Thoracic aorta (tissue), 2 donors: ENCODE results near the gene GSTO2. TPM values are rescaled to one million over a fixed set of nuclear protein-coding genes. Genes with fewer than 3 reads are reported as not detected.
A peak's percentile ranks its signal among the peaks of the same experiment; 100 is the strongest.

Experiments used
- ATAC-seq: fragments of 150-250 bp; one replicate; pipeline ENCODE4 v1.8.0; 2017; ENCODE audit warnings: low read depth; ENCODE audit not compliant: insufficient number of reproducible peaks, low FRiP score
- DNase-seq: peaks from one replicate; pipeline ENCODE4 v3.0.0-alpha.2; 2020; ENCODE audit warnings: low spot score
- H3K27ac ChIP-seq, 2 donors: fragments of 200-600 bp; sonication (generic); 1 replicate in 1 of 2; 2 replicates in 1 of 2; pipeline ENCODE4 v1.5.1; 2016; ENCODE audit warnings: mild to moderate bottlenecking in 2 of 2, moderate library complexity in 2 of 2
- H3K27me3 ChIP-seq: fragments of 200-600 bp; sonication (generic); replicated peaks from 2 replicates; pipeline ENCODE4 v1.6.0; 2016; ENCODE audit warnings: mild to moderate bottlenecking; ENCODE audit not compliant: insufficient read depth
- H3K36me3 ChIP-seq: fragments of 200-600 bp; sonication (generic); one replicate; pipeline ENCODE4 v1.5.1; 2016
- H3K4me1 ChIP-seq, 2 donors: fragments of 200-600 bp; sonication (generic); 1 replicate in 1 of 2; 2 replicates in 1 of 2; pipeline versions ENCODE4 v1.5.1 to v1.6.0; 2016; ENCODE audit warnings: low read depth in 2 of 2, mild to moderate bottlenecking in 1 of 2; ENCODE audit not compliant: control insufficient read depth in 1 of 2
- H3K4me3 ChIP-seq: fragments of 200-600 bp; sonication (generic); 2 replicates; pipeline ENCODE4 v1.5.1; 2016; ENCODE audit warnings: mild to moderate bottlenecking
- H3K9me3 ChIP-seq: fragments of 200-600 bp; sonication (generic); 2 replicates; pipeline ENCODE4 v1.5.1; 2016
- total RNA-seq, 2 donors: library from RNA; depleted of rRNA; stranded (reverse); fragments of >200 nt; gene quantifications; one replicate each; pipeline versions ENCODE4 v1.1.0 to v1.2.3, GENCODE V29; 2016
- TF ChIP-seq, protein P1 (sequence below): fragments of 200-600 bp; sonication (generic); IDR thresholded peaks from one replicate; pipeline ENCODE4 v1.5.1; 2019; ENCODE audit warnings: antibody characterized with exemption

The GSTO2 gene
- total RNA-seq, 2 donors from 2014 or later: 2.8 to 3.0 TPM

DNA sequence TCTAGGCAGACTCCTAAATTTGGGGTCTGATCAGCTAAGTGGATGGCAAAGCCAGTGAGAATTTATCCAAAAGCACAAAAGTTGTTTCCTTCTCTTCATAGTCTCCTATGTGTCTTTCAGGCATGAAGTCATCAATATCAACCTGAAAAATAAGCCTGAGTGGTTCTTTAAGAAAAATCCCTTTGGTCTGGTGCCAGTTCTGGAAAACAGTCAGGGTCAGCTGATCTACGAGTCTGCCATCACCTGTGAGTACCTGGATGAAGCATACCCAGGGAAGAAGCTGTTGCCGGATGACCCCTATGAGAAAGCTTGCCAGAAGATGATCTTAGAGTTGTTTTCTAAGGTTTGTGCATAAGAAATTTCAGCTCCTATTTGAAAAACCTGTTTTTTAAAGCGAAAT lies 9.5 kb upstream of the GSTO2 start:
- no peaks in the 10 kb centered on the region for H3K27me3 ChIP-seq
- H3K4me3 ChIP-seq: no peak overlapping the region
- H3K27ac ChIP-seq: peak overlapping the region in 1 of 2 donors; percentile 26
- DNase-seq: no peak
- ATAC-seq: no peak
- H3K4me1 ChIP-seq: peaks cover 21 to 48% of the 10 kb centered on the region in 2 donors
- H3K9me3 ChIP-seq: no peaks in the 10 kb centered on the region
- TF ChIP-seq, protein P1, sequence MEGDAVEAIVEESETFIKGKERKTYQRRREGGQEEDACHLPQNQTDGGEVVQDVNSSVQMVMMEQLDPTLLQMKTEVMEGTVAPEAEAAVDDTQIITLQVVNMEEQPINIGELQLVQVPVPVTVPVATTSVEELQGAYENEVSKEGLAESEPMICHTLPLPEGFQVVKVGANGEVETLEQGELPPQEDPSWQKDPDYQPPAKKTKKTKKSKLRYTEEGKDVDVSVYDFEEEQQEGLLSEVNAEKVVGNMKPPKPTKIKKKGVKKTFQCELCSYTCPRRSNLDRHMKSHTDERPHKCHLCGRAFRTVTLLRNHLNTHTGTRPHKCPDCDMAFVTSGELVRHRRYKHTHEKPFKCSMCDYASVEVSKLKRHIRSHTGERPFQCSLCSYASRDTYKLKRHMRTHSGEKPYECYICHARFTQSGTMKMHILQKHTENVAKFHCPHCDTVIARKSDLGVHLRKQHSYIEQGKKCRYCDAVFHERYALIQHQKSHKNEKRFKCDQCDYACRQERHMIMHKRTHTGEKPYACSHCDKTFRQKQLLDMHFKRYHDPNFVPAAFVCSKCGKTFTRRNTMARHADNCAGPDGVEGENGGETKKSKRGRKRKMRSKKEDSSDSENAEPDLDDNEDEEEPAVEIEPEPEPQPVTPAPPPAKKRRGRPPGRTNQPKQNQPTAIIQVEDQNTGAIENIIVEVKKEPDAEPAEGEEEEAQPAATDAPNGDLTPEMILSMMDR: no peak
- peaks cover 10% of the 10 kb centered on the region for H3K36me3 ChIP-seq

DNA sequence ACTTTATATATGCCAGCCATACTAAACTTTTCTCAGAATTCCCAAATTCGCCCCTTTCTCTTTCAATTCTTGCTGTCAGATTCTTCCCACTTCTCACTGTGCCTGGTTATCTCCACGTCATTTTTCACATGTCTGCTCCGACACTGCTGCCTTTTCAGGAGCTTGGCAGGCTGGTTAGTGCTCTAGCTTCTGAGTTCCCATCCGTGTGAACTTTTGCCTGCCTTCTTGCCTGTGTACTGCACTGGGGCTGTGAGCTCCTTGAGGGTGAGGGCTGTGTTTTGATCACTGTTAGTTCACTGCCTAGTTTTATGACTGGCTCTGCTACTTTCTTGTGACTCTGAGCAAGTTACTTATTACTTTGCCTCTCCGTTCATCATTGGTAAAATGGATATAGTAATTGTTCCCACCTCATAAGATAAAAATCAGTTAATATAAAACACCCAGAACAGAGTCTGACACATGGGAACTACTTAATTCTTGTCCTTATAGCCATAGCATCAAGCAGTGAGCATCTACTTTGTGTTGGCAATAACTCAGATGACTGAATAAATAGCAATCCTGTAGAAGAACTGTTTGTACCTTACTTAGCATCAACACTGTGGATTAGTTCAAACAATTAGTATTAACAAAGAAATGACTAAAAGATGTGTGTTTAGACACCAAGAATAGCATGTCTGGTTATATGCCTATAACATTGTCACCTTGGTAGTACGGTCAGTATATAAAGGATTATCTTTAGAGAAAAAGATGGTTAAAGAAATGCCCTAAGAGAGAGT lies 8.8 kb upstream of the GSTO2 start:
- peak overlapping the region; percentile 4 to 26 for H3K27ac ChIP-seq
- no peaks in the 10 kb centered on the region for H3K27me3 ChIP-seq
- TF ChIP-seq, protein P1: no peak
- DNase-seq (no peak), ATAC-seq (no peak)
- H3K36me3 ChIP-seq: peaks cover 10% of the 10 kb centered on the region
- H3K4me1 ChIP-seq: peaks cover 21 to 48% of the 10 kb centered on the region in 2 donors
- H3K4me3 ChIP-seq: no peak overlapping the region
- H3K9me3 ChIP-seq: no peaks in the 10 kb centered on the region

DNA sequence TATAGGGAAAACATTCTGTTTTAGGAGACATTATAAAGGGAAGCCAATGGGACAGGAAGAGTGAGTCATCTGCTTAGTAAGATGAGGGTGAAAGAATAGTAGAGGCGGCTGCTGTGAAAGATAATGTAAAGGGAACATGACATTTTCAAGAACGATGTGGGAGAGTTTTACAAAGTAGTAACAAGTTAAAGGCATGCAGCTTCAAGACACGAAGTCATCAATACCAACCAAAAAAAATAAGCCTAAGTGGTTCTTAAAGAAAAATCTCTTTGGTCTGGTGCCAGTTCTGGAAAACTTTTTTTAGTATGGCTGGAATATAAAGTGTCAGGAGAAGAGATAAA lies 8.2 kb upstream of the GSTO2 start:
- TF ChIP-seq, protein P1: no peak
- Histone ChIP-seq H3K27ac (peak overlapping the region in 1 of 2 donors; percentile 26), H3K4me3 (no peak overlapping the region), H3K36me3 (peaks cover 10% of the 10 kb centered on the region), H3K4me1 (peaks cover 21 to 47% of the 10 kb centered on the region in 2 donors), H3K9me3 (no peaks in the 10 kb centered on the region), H3K27me3 (no peaks in the 10 kb centered on the region)
- DNase-seq (no peak), ATAC-seq (no peak)

DNA sequence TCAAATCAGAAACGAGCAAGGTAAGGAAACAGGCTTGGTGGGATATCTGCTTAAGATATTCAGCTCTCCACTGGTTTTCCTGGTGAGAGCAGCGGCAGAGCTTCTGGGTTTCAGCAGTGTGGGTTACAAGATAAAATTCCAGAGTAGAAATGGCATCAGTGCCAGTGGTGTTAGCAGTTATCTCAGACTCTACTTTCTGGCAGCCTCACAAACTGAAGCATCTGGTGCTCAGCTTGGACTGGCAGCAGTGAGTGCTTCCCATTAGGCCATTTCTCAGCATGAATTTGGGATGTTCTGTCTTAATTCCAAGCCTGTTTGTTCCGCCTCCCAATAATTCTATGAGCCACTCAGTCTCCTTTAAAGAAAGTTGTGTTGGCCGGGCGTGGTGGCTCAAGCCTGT lies 6.9 kb upstream of the GSTO2 start:
- no peak for DNase-seq
- Histone ChIP-seq H3K4me1 (peaks cover 11 to 34% of the 10 kb centered on the region in 2 donors), H3K36me3 (peaks cover 10% of the 10 kb centered on the region), H3K27me3 (no peaks in the 10 kb centered on the region), H3K4me3 (no peak overlapping the region), H3K27ac (no peak overlapping the region), H3K9me3 (no peaks in the 10 kb centered on the region)
- TF ChIP-seq, protein P1: no peak
- ATAC-seq: no peak

DNA sequence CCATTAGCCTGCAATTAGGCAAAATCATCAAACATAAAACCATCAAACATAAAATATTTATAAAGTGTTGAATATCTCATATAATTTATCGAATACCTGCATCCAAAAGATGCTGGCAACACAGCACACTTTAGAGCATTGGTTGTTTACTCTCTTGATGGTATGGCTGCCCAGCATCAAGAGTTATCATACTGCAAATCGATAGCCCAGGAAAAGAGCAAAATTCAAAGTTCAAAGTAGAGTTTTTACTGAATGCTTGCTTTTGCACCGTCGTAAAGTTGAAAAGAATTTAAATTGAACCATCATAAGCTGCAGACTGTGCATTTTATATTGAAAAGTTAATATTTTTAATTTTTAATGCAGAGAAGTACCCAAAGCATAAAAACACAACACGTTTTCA lies 4.2 kb upstream of the GSTO2 start:
- peaks cover 9% of the 10 kb centered on the region for H3K36me3 ChIP-seq
- H3K4me3 ChIP-seq: no peak overlapping the region
- H3K27me3 ChIP-seq: no peaks in the 10 kb centered on the region
- H3K4me1 ChIP-seq: peaks cover 21 to 29% of the 10 kb centered on the region in 2 donors
- DNase-seq (no peak), ATAC-seq (no peak)
- no peak overlapping the region for H3K27ac ChIP-seq
- TF ChIP-seq, protein P1: no peak
- H3K9me3 ChIP-seq: no peaks in the 10 kb centered on the region
